ENCODE results near the gene KCNIP1.

- no peak for TF ChIP-seq EZH2 (IDR thresholded peaks at IDR 0.05; ENCODE audit: low read length, unreplicated experiment)
- TF ChIP-seq, protein P1, sequence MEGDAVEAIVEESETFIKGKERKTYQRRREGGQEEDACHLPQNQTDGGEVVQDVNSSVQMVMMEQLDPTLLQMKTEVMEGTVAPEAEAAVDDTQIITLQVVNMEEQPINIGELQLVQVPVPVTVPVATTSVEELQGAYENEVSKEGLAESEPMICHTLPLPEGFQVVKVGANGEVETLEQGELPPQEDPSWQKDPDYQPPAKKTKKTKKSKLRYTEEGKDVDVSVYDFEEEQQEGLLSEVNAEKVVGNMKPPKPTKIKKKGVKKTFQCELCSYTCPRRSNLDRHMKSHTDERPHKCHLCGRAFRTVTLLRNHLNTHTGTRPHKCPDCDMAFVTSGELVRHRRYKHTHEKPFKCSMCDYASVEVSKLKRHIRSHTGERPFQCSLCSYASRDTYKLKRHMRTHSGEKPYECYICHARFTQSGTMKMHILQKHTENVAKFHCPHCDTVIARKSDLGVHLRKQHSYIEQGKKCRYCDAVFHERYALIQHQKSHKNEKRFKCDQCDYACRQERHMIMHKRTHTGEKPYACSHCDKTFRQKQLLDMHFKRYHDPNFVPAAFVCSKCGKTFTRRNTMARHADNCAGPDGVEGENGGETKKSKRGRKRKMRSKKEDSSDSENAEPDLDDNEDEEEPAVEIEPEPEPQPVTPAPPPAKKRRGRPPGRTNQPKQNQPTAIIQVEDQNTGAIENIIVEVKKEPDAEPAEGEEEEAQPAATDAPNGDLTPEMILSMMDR (conservative IDR thresholded peaks at IDR 0.05; ENCODE audit: low read depth, low read length) = no peak
Measured at GRCh38 chr5:170513856-170514525, 10.2 kb downstream of the KCNIP1 start.

All from PC-3 (cell line).